ENCODE measurements around the gene VOPP1.

GRCh38 chr7:55526770-55527169, 45.5 kb downstream of the VOPP1 start:
- TF ChIP-seq CTCF (IDR thresholded peaks at IDR 0.05 in 8 of 11, conservative IDR thresholded peaks at IDR 0.05 in 3 of 11) = no peak
- TF ChIP-seq POLR2A (IDR thresholded peaks at IDR 0.05) = no peak

Data from spleen (tissue), 7 donors.